Measurements from ENCODE around the gene ABCG4.

Gene ABCG4

DNA sequence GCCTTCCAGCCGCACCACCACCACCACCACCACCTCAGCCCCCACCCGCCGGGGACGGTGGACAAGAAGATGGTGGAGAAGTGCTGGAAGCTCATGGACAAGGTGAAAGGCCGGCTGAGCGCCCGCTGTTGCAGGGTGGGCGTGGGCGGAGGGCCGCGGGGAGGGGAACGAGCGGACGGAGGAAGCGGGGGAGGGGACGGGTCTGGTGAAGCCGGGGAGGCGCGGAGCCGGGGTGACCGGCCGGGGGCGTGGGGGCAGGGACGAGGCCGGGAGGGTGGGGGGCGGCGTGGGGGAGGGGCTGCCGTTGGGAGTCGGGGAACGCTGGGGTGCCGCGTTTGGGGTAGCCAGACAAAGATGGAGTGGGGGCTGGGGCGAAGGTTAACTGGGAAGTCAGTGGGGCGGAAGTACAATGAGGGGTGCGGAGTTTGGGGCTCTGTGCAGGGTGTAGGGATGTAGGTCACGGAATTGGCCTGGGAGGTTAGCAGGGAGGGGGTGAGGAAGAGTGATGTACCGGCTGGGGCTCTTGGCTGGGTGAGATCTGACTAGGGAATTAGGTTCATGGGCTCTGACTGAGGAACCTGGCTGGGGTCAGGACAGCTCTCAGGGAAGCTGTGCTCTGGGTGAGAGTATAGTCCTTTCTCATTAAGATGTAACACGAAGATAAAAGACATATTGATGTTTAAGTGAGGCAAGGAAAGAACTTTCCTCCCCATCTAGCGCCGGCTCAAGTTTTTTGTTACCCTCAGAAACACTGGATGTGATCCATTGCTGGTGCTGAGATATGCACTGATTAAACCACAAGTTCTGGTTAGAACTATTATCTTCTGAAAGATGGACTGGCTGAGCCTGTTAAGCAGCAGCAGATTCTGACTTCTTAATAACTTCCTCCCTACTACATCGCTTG, 57.9 kb downstream of the ABCG4 start:
- peak; percentile 62 for DNase-seq (ENCODE audit: low spot score)

DNA sequence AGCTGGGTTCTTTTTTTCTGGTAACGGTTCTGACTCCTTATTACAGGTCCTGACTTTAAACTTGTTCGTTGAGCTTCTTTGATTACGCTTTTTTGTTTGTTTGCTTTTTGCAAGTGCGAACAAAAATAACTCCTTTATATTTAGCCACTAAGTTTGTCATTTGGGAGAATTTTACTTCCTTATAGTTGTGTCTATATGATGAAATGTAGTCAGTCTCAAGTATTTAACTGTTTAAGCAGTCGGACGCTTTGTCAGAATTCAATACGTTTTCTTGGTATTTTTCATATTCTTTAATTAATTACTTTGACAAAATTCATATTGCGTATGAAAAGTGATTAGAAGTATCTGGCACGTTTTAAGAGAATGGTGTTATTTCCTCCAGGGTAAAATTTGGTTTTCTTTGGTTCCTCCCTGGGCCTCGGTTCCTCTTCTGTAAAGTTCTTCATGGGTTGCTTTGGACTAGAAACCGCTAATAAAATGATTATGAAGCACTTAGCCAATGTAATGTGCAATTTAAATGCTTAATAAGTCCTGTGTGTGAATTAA, 58.6 kb downstream of the ABCG4 start:
- DNase-seq (ENCODE audit: low spot score), result no peak

DNA sequence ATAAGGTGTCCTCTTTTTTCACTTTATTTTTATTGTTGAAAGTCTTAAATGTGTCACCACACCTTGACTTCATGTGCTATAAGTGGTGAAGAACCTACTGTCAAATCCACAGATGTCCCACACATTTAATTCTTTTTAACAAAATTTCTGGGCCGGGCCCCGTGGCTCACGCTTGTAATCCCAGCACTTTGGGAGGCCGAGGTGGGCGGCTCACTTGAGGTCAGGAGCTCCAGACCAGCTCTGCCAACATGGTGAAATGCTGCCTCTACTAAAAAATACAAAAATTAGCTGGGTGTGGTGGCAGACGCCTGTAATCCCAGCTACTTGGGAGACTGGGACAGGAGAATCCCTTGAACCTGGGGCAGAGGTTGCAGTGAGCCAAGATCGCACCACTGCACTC, 60.3 kb downstream of the ABCG4 start:
- DNase-seq (ENCODE audit: low spot score), result no peak

DNA sequence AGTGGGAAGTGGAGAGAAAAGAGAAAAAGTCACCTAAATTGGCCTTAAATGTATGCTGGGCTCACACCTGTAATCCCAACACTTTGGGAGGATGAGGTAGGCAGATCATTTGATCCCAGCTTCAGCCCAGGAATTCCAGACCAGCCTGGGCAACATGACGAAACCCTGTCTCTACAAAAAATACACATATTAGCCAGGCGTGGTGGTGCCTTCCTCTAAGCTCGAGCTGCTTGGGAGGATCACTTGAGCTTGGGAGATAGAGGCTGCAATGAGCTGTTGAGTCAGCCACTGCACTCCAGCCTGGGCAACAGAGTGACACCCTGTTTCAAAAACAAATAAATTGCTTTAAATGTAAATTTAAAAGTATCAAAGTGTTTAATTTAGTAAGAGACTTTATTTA, 61.2 kb downstream of the ABCG4 start:
- DNase-seq (ENCODE audit: low spot score), result no peak
